ENCODE measurements around the gene QSOX1. TPM values are rescaled to one million over a fixed set of nuclear protein-coding genes. Genes with fewer than 3 reads are reported as not detected.

QSOX1 gene
- total RNA-seq, 2 donors from 2014 or later = 395 to 450 TPM

- Histone ChIP-seq H3K27me3 (no peaks in the 10 kb centered on the region), H3K27ac (no peak overlapping the region), H3K9me3 (no peaks in the 10 kb centered on the region), H3K4me3 (no peak overlapping the region), H3K9ac (ENCODE audit: low read depth in 2 of 2, low read length in 2 of 2) (no peak overlapping the region), H3K4me1 (no peaks in the 10 kb centered on the region), H3K36me3 (no peaks in the 10 kb centered on the region)
- intact Hi-C loops (cut with DNase I) = no loop called here
- TF ChIP-seq CTCF (IDR thresholded peaks at IDR 0.05) = no peak
- DNase-seq = no peak
Measured at GRCh38 chr1:180210008-180210620, 55.4 kb downstream of the QSOX1 start.

- no peak overlapping the region for H3K27ac ChIP-seq
- no peaks in the 10 kb centered on the region for H3K4me1 ChIP-seq
- no peak overlapping the region for H3K9ac ChIP-seq (ENCODE audit: low read depth in 2 of 2, low read length in 2 of 2)
- H3K4me3 ChIP-seq = no peak overlapping the region
- DNase-seq = no peak
- no peaks in the 10 kb centered on the region for H3K36me3 ChIP-seq
- intact Hi-C loops (cut with DNase I) = no loop called here
- no peaks in the 10 kb centered on the region for H3K9me3 ChIP-seq
- no peaks in the 10 kb centered on the region for H3K27me3 ChIP-seq
- no peak for TF ChIP-seq CTCF (IDR thresholded peaks at IDR 0.05)
Measured at GRCh38 chr1:180211156-180211859, 56.6 kb downstream of the QSOX1 start.

GRCh38 chr1:180211860-180212229, 57.2 kb downstream of the QSOX1 start:
- H3K9me3 ChIP-seq = no peaks in the 10 kb centered on the region
- intact Hi-C loops (cut with DNase I) = no loop called here
- no peak overlapping the region for H3K9ac ChIP-seq (ENCODE audit: low read depth in 2 of 2, low read length in 2 of 2)
- H3K27me3 ChIP-seq = no peaks in the 10 kb centered on the region
- TF ChIP-seq CTCF (IDR thresholded peaks at IDR 0.05) = no peak
- H3K36me3 ChIP-seq = no peaks in the 10 kb centered on the region
- no peak for DNase-seq
- H3K27ac ChIP-seq = no peak overlapping the region
- H3K4me3 ChIP-seq = no peak overlapping the region
- no peaks in the 10 kb centered on the region for H3K4me1 ChIP-seq

- no peak for TF ChIP-seq CTCF (IDR thresholded peaks at IDR 0.05)
- H3K27me3 ChIP-seq = no peaks in the 10 kb centered on the region
- H3K4me1 ChIP-seq = no peaks in the 10 kb centered on the region
- H3K4me3 ChIP-seq = no peak overlapping the region
- no peak overlapping the region for H3K9ac ChIP-seq (ENCODE audit: low read depth in 2 of 2, low read length in 2 of 2)
- no peaks in the 10 kb centered on the region for H3K36me3 ChIP-seq
- no peaks in the 10 kb centered on the region for H3K9me3 ChIP-seq
- intact Hi-C loops (cut with DNase I) = no loop called here
- no peak overlapping the region for H3K27ac ChIP-seq
- DNase-seq = no peak
Measured at GRCh38 chr1:180213401-180214170, 58.9 kb downstream of the QSOX1 start.

GRCh38 chr1:180215856-180216625, 61.4 kb downstream of the QSOX1 start:
- no peaks in the 10 kb centered on the region for H3K9me3 ChIP-seq
- no peaks in the 10 kb centered on the region for H3K27me3 ChIP-seq
- no peak for TF ChIP-seq CTCF (IDR thresholded peaks at IDR 0.05)
- intact Hi-C loops (cut with DNase I) = no loop called here
- H3K36me3 ChIP-seq = no peaks in the 10 kb centered on the region
- H3K9ac ChIP-seq (ENCODE audit: low read depth in 2 of 2, low read length in 2 of 2) = no peak overlapping the region
- H3K4me1 ChIP-seq = no peaks in the 10 kb centered on the region
- no peak overlapping the region for H3K4me3 ChIP-seq
- H3K27ac ChIP-seq = no peak overlapping the region
- DNase-seq = no peak
